GM23338 (cell line): ENCODE results near the gene ADD1. TPM values are rescaled to one million over a fixed set of nuclear protein-coding genes. Genes with fewer than 3 reads are reported as not detected.
A peak's percentile ranks its signal among the peaks of the same experiment; 100 is the strongest.

Source experiments
- ATAC-seq: fragments of 200-7000 bp; cut with Tn5 transposase; 3 replicates; pipeline ENCODE4 v1.9.1; 2020
- DNase-seq: peaks from one replicate; pipeline ENCODE4 v3.0.0-alpha.2; 2015; ENCODE audit warnings: low spot score
- H2AFZ ChIP-seq: fragments of 200-600 bp; sonication (generic); 2 replicates; pipeline ENCODE4 v1.8.0; 2016; ENCODE audit warnings: antibody characterized with exemption, mild to moderate bottlenecking, moderate library complexity
- H3F3A ChIP-seq: fragments of 200-600 bp; sonication (generic); replicated peaks from 2 replicates; pipeline ENCODE4 v1.8.0; 2017; ENCODE audit warnings: antibody characterized with exemption, mixed run types, low read depth
- H3K27ac ChIP-seq: fragments of 200-600 bp; sonication (generic); 2 replicates; pipeline ENCODE4 v1.6.1; 2016; ENCODE audit warnings: low read depth
- H3K27me3 ChIP-seq: fragments of 200-600 bp; sonication (generic); 2 replicates; pipeline ENCODE4 v1.8.0; 2016; ENCODE audit warnings: mild to moderate bottlenecking, mixed run types, moderate library complexity; ENCODE audit not compliant: insufficient read depth
- H3K36me3 ChIP-seq: fragments of 200-600 bp; sonication (generic); 2 replicates; pipeline ENCODE4 v1.8.0; 2016; ENCODE audit warnings: mild to moderate bottlenecking; ENCODE audit not compliant: insufficient read depth
- H3K4me1 ChIP-seq: fragments of 200-600 bp; sonication (generic); 2 replicates; pipeline ENCODE4 v1.8.0; 2016; ENCODE audit warnings: mild to moderate bottlenecking, moderate library complexity; ENCODE audit not compliant: insufficient read depth
- H3K4me2 ChIP-seq: fragments of 200-600 bp; sonication (generic); 2 replicates; pipeline ENCODE4 v1.7.1; 2017; ENCODE audit warnings: mixed run types
- H3K4me3 ChIP-seq: fragments of 200-600 bp; sonication (generic); 2 replicates; pipeline ENCODE4 v1.6.1; 2016; ENCODE audit warnings: mixed run types
- H3K79me2 ChIP-seq: fragments of 200-600 bp; sonication (generic); replicated peaks from 2 replicates; pipeline ENCODE4 v1.8.0; 2017; ENCODE audit warnings: mild to moderate bottlenecking; ENCODE audit not compliant: insufficient read depth
- H3K9me2 ChIP-seq: fragments of 200-600 bp; sonication (generic); 2 replicates; pipeline ENCODE4 v1.8.0; 2017; ENCODE audit not compliant: insufficient read depth
- H4K20me1 ChIP-seq: fragments of 200-600 bp; sonication (generic); replicated peaks from 2 replicates; pipeline ENCODE4 v1.8.0; 2017; ENCODE audit warnings: mild to moderate bottlenecking; ENCODE audit not compliant: insufficient read depth
- H3K27ac Mint-ChIP-seq: 2 replicates; pipeline ENCODE4 v1.8.0; 2020; ENCODE audit warnings: inconsistent platforms, mild to moderate bottlenecking, moderate library complexity, mixed read lengths
- H3K27me3 Mint-ChIP-seq: 3 replicates; pipeline ENCODE4 v1.8.0; 2022; ENCODE audit warnings: low read depth, mild to moderate bottlenecking, moderate library complexity, mixed read lengths, inconsistent platforms; ENCODE audit not compliant: insufficient read depth, poor library complexity
- H3K36me3 Mint-ChIP-seq: 3 replicates; pipeline ENCODE4 v1.8.0; 2021; ENCODE audit warnings: low read depth, mild to moderate bottlenecking, inconsistent platforms, moderate library complexity, mixed read lengths
- H3K4me1 Mint-ChIP-seq: 3 replicates; pipeline ENCODE4 v1.8.0; 2020; ENCODE audit warnings: mild to moderate bottlenecking, inconsistent platforms, mixed read lengths
- H3K4me3 Mint-ChIP-seq: 3 replicates; pipeline ENCODE4 v1.8.0; 2021; ENCODE audit warnings: moderate library complexity, mild to moderate bottlenecking, inconsistent platforms, mixed read lengths
- H3K9me3 Mint-ChIP-seq: 3 replicates; pipeline ENCODE4 v1.8.0; 2020; ENCODE audit warnings: moderate library complexity, mild to moderate bottlenecking, inconsistent platforms, mixed read lengths
- CREB1 ChIP-seq: fragments of 250-450 bp; sonication (Bioruptor Pico); IDR thresholded peaks from 2 replicates; pipeline ENCODE4 v1.5.0; 2020; ENCODE audit warnings: low read depth, mild to moderate bottlenecking, moderate library complexity
- EZH2 ChIP-seq: fragments of 200-600 bp; sonication (generic); IDR thresholded peaks from one replicate; pipeline ENCODE4 v1.8.0; 2017; ENCODE audit warnings: antibody characterized with exemption, mild to moderate bottlenecking, low read depth; ENCODE audit not compliant: unreplicated experiment
- EZH2phosphoT487 ChIP-seq: fragments of 200-600 bp; sonication (generic); IDR thresholded peaks from one replicate; pipeline ENCODE4 v1.8.1; 2018; ENCODE audit warnings: antibody characterized with exemption; ENCODE audit not compliant: unreplicated experiment
- JUNB ChIP-seq: IDR thresholded peaks from one replicate; pipeline ENCODE4 v1.6.1; 2016; ENCODE audit warnings: antibody characterized with exemption; ENCODE audit not compliant: unreplicated experiment
- NANOG ChIP-seq: IDR thresholded peaks from 2 replicates; pipeline ENCODE4 v1.6.1; 2016; ENCODE audit warnings: antibody characterized with exemption, borderline replicate concordance
- POLR2AphosphoS5 ChIP-seq: IDR thresholded peaks from 2 replicates; pipeline ENCODE4 v1.6.1; 2016; ENCODE audit warnings: antibody characterized with exemption, low read depth
- REST ChIP-seq: IDR thresholded peaks from one replicate; pipeline ENCODE4 v1.6.1; 2018; ENCODE audit warnings: antibody characterized with exemption; ENCODE audit not compliant: unreplicated experiment
- STAT1 ChIP-seq: IDR thresholded peaks from one replicate; pipeline ENCODE4 v1.6.1; 2016; ENCODE audit warnings: antibody characterized with exemption; ENCODE audit not compliant: unreplicated experiment
- ZNF114 ChIP-seq: fragments of 250-450 bp; sonication (Bioruptor Pico); IDR thresholded peaks from 2 replicates; pipeline ENCODE4 v1.5.0; 2020; ENCODE audit warnings: mild to moderate bottlenecking, moderate library complexity
- ZNF462 ChIP-seq: fragments of 250-450 bp; sonication (Bioruptor Pico); IDR thresholded peaks from 2 replicates; pipeline ENCODE4 v1.5.0; 2020; ENCODE audit warnings: mild to moderate bottlenecking, moderate library complexity
- polyA plus RNA-seq: library from polyadenylated mRNA; unstranded; fragments of >200 nt; fragmentation: Nextera tagmentation; extraction: Ambion mirVana; gene quantifications from 2 replicates; pipeline ENCODE4 v1.2.1, GENCODE V29; 2016
- total RNA-seq: library from RNA; depleted of rRNA; stranded (reverse); fragments of >200 nt; shearing (Covaris generic); gene quantifications from 2 replicates; pipeline ENCODE4 v1.2.3, GENCODE V29; 2014

Gene ADD1
- total and polyA plus RNA-seq, 2 experiments from 2014 or later, result 126 to 144 TPM

GRCh38 chr4:2850966-2851798, 7.5 kb downstream of the ADD1 start (continued):
- no peak for TF ChIP-seq ZNF462 (CRISPR knock-in tag)

DNA sequence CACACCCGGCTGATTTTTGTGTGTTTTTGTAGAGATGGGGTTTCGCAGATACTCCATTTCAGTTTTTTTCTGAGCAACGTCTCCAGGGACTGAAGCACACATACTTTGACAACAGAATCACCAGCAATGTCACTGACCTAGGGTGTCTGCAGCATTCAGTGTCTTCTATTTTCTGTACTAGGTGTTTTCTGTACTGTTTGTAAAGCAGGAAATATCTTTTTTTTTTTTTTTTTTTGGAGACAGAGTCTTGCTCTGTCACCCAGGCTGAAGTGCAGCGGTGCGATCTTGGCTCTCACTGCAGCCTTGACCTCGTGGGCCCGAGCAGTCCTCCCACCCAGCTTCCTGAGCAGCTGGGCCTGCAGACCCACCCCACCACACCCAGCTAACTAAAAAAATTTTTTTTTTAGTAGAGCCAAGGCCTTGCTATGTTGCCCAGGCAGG, 8.9 kb downstream of the ADD1 start:
- Mint-ChIP-seq H3K27me3 (no peaks in the 10 kb centered on the region), H3K9me3 (no peaks in the 10 kb centered on the region), H3K27ac (no peak overlapping the region), H3K36me3 (peaks cover 12% of the 10 kb centered on the region; the same call in 2 of the 3 replicates), H3K4me3 (no peak overlapping the region), H3K4me1 (peaks cover 2% of the 10 kb centered on the region)
- Histone ChIP-seq H3K27ac (peak overlapping the region; percentile 50; the same call in 1 of the 2 replicates), H3K4me3 (no peak overlapping the region), H3K27me3 (no peaks in the 10 kb centered on the region), H4K20me1 (peaks cover 25% of the 10 kb centered on the region; the same call in 1 of the 2 replicates), H3F3A (no peaks in the 10 kb centered on the region), H2AFZ (no peak overlapping the region), H3K4me1 (no peaks in the 10 kb centered on the region), H3K9me2 (no peaks in the 10 kb centered on the region), H3K36me3 (no peaks in the 10 kb centered on the region), H3K79me2 (peaks cover 100% of the 10 kb centered on the region), H3K4me2 (no peak overlapping the region)
- ATAC-seq, result no peak
- DNase-seq, result no peak
- no peak for TF ChIP-seq CREB1 (CRISPR knock-in tag)
- no peak for TF ChIP-seq STAT1
- TF ChIP-seq POLR2AphosphoS5, result no peak
- TF ChIP-seq NANOG, result no peak
- TF ChIP-seq JUNB, result no peak
- no peak for TF ChIP-seq REST
- no peak for TF ChIP-seq EZH2
- TF ChIP-seq ZNF114 (CRISPR knock-in tag), result no peak
- TF ChIP-seq EZH2phosphoT487, result no peak
